ENCODE results near the gene OR1M1.

OR1M1 gene

DNA sequence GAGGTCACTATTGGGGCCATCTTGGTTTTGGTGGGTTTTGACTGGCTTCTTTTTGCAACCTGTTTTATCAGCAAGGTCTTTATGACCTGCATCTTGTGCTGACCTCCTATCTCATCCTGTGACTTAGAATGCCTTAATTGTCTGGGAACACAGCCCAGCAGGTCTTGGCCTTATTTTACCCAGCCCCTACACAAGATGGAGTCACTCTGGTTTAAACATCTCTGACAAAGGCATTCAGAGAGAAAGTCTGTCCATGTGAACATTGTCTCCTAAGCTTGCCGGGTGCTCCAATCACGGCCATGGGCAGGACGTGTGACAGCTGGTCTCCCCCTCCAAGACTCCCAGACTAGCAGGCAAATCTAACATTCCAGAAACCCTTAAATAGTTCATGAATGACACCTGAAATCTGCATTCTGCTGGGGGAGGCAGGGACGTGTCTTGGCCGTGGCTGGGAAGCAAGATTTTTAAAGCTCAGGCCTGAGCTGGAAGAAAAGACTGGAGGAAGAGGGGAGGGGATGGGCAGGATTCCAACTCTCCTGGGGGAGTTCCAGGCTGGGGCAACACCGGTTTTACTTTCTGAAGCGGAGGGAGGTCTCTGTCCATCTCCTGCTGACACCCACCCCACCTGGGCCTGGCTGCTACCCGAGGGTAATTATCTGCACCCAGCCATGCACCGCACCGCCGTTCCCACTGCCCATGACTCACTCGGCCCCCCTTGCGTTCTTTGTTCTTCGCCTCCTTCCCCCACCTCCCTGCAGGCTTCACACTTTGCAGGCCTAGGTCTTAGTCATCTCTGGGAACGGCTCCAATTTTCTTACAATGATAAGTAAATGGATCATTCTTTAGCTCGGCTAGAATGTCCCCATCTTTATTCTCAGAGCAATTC, 11.6 kb upstream of the OR1M1 start:
- no peak for DNase-seq (ENCODE audit: low read depth)

DNA sequence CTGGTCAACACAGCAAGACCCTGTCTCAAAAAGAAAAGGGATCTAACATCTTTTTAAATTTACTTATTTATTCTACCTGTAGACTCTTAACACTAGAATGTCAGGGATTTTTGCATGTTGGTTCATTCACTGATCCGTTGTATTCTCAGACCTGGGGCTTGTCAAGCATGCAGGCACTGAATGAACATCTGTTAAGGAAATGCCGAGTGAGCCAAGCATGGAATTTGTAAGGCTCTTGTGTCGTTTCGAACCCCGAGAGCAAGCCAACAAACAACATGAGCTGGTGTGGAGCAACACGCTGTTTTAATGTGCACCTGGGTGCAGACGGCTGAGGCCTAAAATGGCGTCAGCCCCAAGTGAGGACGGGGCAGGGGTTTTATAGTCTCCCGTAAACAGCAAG, 10.0 kb upstream of the OR1M1 start:
- DNase-seq (ENCODE audit: low read depth): no peak

DNA sequence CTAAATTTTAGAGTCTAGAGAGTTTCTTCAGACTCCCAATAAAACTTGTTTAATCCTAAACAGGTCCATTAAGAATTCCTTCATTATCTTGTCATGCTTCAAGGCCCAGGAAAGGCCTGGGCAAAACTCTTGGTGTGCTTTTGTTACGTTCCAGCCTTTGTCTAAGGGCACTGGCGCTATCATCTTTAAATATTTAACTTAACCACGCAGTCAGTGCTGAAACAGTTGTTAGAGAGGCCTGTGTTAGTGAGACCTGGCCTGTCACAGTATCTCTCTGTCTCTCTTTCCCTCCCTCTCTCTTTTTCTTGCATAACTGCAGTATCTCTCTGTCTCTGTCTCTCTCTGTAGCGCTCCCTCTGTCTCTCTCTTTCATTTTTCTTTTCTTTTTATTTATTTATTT, 8.2 kb upstream of the OR1M1 start:
- DNase-seq (ENCODE audit: low read depth): no peak

DNA sequence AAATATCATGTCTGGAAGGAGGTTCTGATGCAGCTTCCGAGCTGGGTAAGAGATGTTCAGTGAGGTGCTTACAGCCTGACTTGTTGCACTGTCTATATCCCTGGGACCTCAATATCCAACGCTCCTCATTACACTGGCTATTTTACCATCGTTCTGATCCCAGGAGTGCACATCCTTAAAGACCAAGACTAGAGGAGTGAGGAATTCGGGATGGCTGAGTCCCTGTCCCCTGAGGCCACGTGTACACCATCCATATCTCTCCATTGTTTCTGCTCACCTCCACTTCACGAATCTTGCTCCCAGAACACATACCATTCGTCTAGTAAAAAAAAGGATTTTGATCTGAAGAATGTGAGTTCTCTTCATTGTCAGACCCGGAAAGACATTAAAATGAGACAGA, 20.5 kb downstream of the OR1M1 start, which contains the start of gene OR7G2:
Gene OR7G2 (minus strand): TSS at position 101 of the 400 bp plus-strand sequence. CDS start 4,232 bp downstream, outside the sequence.
- no peak for DNase-seq (ENCODE audit: low read depth)

DNA sequence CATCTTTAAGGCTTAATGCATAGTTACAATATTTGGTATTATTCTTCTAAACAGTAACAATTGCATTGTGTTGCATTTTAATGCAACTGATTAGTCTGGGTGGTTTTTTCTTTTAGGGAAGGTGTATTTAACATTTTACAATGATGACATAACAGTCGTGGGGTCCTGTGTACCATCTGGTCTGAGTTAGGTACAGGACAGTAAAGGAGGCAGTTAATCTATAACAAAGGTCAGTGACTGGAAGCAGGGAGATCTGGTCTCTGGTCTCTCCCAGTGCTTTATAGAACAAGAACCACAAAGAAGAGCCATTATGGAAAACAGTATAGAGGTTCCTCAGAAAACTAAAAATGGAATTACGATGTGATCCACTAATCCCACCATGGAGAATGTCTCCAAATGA, 23.1 kb downstream of the OR1M1 start:
- no peak for DNase-seq (ENCODE audit: low read depth)

DNA sequence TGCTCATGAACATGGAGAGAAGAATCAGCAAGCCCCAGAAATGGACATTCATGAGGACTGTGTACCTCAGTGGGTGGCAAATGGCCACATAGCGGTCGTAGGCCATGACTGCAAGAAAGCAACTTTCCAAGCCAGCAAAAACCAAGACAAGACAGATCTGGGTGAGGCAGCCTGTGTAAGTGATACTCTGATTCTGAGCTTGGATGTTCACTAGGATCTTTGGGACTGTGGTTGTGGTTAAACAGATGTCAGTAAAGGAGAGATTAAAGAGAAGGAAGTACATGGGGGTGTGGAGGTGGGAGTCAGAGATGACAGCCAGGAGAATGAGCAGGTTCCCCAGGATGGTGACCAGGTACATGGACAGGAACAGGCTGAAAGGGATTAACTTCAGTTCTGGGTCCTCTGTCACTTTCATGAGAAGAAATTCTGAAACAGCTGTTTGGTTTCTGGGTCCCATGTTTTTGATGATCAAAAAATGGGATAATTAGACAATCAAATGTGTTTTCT, 28.5 kb downstream of the OR1M1 start, which contains the start of gene OR7G1:
Gene OR7G1 (minus strand): TSS at position 457 of the 507 bp plus-strand sequence. CDS start 0 bp downstream, at position 457.
- DNase-seq (ENCODE audit: low read depth): no peak

DNA sequence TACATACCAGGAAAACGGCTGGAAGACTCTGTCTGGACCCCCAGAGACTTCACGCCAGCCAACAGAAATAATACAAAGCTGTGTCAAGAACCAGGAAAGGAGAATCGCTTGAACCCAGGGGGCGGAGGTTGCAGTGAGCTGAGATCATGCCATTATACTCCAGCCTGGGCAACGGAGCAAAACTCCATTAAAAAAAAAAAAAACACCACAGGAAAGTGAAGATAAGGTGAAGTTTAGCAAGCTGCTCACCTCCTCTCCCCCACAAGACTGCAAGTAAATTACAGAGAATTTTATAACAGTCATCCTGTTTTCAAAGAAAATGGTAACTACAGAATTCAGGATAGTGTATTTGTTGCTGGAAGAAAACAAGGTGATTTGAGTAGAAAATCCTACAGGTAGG, 29.7 kb downstream of the OR1M1 start:
- no peak for DNase-seq (ENCODE audit: low read depth)

DNA sequence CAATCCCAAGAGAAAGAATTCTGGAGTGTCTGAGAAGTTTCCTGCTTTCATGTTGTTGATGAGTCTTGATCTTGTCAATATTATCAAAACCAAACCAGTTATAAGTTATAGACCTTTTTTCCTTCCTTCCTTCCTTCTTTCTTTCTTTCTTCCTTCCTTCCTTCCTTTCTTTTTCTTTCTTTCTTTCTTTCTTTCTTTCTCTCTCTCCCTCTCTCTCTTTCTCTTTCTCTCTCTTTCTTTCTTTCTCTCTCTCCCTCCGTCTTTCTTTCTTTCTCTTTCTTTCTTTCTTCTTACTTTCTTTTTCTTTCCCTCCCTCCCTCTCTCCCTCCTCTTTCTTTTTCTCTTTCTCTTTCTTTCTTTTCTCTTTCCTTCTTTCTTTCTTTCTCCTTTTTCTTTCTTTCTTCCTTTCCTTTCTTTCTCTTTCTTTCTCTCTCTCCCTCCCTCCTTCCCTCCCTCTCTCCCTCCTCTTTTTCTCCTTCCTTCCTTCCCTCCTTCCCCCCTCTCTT, 40.1 kb downstream of the OR1M1 start, which contains the start of gene OR7G3:
Gene OR7G3 (minus strand): TSS at position 51 of the 506 bp plus-strand sequence. CDS start 0 bp downstream, at position 51.
- DNase-seq (ENCODE audit: low read depth): no peak

DNA sequence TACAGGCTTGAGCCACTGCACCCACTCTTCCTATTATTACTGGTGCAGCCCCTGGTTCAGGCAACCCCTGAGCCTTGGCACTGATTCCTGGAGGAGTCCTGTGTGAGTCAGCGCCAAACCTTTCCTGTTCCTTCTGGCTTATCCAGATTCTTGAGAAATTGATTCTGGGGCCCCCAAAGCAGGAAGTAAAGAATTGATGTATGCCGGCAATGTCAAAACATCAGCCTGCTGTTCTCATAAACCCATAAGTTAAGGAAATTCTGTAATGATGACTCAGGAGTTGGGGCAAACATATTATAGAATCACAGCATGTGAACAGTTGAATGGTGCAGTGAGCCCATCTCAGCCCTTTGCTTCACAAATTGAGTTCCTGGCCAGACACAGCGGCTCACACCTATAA, 41.3 kb downstream of the OR1M1 start:
- no peak for DNase-seq (ENCODE audit: low read depth)

DNA sequence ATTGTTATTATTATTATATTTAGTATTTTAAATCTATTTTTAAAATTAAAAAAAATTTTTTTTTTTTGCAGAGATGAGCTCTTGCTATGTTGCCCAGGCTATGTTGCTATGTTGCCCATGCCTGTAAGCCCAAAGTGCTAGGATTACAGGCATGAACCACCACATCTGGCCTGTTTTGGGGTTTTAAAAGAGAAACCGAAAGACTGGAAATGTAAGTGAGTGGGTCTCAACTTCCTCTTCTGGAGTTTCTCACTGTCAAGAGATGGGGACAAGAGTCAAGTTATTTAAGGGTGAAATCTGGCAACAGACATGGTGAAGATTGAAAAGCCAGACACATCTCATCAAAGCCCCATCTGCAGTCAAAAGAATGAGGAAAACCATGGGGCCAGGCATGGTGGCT, 44.1 kb downstream of the OR1M1 start:
- no peak for DNase-seq (ENCODE audit: low read depth)

DNA sequence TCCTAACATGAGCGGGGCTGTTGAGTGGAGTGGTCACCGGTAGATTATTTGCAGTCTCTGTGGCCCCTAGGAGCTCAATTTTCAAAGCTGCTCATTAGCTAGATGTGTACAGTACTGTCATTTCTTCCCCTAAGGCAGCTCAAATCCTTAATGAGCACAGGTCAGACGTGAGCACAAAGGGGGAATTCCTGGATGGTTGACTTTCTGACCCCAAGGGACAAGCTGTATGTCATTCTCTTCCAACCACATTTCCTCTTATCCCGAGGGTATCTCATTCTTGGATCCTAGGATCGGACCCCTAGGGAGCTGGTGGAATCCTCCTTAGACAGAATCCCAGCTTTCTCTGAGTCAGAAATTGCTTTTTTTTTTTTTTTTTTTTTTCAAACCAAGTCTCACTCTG, 45.6 kb downstream of the OR1M1 start:
- no peak for DNase-seq (ENCODE audit: low read depth)

DNA sequence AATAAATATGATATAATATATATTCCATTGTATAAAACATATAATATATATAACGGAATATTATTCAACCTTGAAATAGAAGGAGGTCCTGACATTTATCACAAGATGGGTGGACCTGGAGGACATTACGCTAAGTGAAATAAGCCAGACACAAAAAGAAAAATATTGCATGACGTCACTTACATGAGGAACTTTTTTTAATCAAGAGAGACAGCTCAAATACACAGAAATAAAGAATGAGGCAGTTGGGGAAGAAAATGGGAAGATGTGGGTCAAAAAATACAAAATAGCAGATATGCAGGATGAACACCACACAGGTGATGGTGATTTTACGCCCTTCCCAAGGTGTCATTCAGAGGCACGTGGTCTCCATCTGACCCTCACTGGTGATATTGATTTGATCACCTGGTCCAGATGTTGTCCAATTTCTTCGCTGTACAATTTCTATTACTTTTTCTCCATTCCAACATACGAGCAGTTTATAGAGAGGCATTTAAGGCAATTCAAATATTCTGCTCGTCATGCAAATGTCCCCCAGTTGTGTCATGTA, 52.8 kb downstream of the OR1M1 start:
- DNase-seq (ENCODE audit: low read depth): no peak

DNA sequence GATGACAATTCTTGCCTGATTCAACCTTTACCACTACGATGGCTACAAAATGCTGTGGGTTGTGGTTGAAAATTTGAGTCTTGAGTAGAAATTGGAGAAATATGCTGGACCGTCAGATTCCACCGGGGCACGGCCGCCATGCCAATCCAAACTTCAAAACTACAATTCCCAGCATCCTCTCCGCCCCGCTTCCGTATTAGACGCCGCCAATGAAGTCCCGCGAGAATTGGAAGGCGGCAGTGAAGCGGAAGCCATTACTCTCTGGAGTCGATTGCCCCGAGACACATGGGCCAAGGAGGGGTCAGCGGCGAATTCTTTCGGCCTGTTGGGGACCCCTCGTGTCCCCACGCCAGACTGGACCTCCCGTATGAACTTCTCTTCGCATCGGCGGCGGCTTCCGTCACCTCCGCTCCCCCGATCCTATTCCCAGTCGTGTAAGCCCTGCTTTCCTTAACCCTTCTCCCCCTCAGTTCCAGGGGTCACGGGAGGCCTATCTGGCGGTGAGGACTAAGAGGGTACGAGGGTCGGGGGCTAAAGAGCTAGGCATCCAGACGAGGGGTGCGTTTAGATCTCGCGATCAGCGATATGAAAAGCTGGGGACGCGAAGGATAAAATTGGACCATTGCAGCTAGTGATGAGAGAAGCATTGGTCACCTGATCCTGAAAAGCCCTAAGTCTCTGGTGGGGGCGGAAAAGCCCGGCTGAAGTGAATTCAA, 53.5 kb downstream of the OR1M1 start, which contains the start of gene ZNF317:
Gene ZNF317 (plus strand): TSS at position 239 of the 716 bp plus-strand sequence. CDS start 15,620 bp downstream, outside the sequence.
- peak; percentile 82 for DNase-seq (ENCODE audit: low read depth)

DNA sequence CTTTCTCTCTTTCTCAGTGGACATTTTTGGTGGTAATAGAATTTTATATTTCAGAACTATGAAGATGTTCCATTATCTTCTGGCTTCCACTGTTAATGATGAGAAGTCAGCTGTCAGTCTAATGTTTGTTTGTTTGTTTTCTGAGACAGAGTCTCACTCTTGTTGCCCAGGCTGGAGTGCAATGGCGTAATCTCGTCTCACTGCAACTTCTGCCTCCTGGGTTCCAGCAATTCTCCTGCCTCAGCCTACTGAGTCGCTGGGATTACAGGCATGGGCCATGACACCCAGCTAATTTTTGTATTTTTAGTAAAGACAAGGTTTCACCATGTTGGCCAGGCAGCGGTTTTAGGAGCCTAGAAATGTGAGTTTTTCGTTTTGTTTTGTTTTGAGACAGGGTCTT, 58.1 kb downstream of the OR1M1 start:
- no peak for DNase-seq (ENCODE audit: low read depth)

Measured in stimulated activated CD8-positive, alpha-beta memory T cell treated with anti-CD3 and anti-CD28 coated beads, Interleukin-15, amount 100 ng/mL, for 1 hour (primary cell).